HG02981 (cell line): ENCODE results near the gene CCDC27.
"Not testable (repeated sequence)": the region's sequence is repeated elsewhere in the genome, so short reads cannot be mapped to it uniquely, and the experiment has no call there.

ENCODE experiments used
- ATAC-seq: cut with Tn5 transposase; IDR thresholded peaks from one replicate; pipeline ENCODE4 v1.9.1; 2021; ENCODE audit warnings: mild to moderate bottlenecking, moderate library complexity; ENCODE audit not compliant: unreplicated experiment

Gene CCDC27

DNA sequence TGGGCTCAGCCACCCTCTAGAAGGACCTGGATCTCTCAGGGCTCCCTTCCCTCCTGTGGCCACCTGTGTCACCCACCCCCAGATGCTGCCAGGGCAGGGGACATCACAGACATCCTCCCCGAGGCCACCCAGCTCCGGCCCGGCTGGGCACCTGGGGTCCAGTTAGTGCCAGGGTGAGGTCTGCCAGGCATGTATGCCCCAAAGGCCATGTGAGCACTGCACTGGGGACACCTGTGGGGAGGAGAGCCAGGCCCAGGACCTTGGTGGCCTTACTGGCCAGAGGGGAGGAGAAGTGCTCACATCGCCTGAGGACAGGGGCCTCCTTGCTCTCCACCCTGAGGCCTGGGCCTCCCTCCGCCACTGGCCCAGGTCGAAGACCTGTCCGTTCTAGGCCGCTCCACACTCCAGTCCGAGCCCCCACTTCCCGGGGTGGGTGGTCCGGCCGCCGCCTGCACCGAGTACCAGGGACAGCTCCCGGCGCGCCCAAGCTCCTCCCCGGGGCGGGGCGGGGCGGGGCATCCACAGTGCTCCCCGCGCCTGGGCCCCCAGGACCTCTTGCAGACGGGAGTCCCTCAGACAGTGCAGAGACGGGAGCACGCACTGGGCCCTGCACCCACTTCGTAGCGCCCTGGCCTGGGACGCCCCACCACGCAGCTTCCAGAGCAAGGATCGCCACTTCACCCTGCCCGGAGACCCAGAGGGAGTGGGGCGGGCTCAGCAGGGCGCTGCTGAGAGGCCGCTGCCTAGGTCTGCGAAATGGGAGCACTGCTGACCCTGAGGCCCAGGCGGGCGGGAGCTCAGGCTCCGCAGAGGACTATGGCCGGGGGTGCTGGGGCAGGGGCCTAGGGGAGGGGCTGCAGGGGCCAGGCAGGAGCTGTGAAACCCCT, 34.3 kb upstream of the CCDC27 start:
- no peak for ATAC-seq

DNA sequence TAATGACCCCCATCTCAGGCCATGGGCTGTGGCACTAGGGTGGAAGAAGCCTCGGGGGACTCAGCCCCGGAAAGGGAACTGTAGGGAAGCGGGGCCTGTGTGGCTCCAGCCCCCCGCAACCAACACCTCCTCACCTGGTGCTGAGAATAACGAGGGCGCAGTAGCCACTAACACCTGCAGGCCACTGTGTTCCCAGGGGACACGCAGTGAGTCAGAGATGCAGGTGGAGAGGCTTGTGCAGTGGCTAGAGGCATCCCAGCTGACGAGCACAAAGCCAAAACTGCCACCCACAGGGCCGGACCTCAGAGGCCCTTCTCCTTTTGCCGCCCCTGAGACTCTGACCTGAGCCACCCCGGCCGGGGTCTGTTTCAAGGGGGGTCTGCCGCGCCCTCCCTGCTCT, 33.5 kb upstream of the CCDC27 start:
- ATAC-seq = no peak

DNA sequence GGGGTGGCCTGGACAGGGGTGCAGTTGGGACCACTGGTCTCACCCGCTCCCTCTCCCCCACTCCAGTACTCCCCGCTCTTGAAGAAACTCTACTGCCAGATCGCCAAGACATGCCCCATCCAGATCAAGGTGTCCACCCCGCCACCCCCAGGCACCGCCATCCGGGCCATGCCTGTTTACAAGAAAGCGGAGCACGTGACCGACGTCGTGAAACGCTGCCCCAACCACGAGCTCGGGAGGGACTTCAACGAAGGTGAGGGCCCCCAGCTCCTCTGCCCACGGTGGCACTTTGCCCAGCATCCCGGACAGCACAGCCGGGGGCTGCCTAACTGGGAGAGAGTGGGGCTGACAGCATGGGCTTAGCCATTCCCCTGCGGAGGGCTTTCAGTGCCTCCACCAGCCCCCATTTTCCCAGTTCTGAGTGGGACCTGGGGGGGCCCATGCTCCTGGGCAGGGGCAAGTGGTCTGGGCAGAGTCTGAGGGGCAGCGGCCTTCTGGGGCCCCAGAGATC, 30.2 kb upstream of the CCDC27 start:
- ATAC-seq = no peak

DNA sequence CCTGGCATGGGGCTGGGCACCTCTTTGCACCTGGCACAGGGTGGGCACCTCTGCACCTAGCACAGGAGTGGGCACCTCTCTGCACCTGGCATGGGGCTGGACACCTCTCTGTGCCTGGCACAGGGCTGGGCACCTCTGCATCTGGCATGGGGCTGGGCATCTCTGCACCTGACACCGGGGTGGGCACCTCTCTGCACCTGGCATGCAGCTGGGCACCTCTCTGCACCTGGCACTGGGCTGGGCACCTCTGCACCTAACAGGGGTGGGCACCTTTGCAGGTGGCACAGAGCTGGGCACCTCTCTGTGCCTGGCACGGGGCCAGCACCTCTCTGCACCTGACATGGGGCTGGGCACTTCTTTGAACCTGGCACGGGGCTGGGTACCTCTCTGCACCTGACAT, 29.4 kb upstream of the CCDC27 start:
- no peak for ATAC-seq

DNA sequence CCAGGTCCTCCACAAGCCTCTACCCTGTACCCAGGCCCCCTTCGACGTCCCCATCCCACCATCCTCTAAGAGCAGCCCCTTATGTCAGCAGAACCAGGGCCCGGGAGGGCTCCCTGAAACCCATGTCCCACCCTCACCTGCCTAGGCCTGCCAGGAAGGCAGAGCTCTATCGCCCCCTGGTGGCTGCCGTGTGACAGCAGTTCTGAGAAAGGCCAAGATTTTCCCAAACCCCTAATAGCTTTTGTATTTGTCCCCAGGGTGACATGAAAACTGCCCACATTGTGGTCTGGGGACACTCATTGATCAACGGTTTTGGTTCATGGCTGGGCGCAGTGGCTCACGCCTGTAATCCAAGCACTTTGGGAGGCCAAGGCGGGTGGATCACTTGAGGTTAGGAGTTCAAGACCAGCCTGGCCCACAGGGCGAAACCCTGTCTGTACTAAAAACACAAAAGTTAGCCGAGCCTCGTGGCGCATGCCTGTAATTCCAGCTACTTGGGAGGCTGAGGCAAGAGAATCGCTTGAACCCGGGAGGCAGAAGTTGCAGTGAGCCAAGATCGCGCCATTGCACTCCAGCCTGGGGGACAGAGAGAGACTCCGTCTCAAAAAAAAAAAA, 27.7 kb upstream of the CCDC27 start:
- not testable (repeated sequence) for ATAC-seq

DNA sequence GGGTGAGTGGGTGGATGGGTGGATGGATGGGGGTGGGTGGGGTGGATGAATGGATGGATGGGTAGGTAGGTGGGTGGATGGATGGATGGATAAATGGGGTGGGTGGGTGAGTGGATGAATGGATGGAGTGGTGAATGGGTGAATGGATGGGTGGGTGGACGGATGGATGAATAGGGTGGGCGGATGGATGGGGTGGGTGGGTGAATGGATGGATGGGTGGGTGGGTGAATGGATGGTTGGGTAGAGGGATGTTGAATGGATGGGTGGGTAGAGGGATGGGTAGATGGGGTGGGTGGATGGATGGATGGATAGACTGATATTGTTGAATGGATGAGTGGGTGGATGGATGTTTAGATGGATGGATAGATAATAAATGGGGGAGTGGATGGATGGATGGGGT, 26.9 kb upstream of the CCDC27 start:
- ATAC-seq = no peak

DNA sequence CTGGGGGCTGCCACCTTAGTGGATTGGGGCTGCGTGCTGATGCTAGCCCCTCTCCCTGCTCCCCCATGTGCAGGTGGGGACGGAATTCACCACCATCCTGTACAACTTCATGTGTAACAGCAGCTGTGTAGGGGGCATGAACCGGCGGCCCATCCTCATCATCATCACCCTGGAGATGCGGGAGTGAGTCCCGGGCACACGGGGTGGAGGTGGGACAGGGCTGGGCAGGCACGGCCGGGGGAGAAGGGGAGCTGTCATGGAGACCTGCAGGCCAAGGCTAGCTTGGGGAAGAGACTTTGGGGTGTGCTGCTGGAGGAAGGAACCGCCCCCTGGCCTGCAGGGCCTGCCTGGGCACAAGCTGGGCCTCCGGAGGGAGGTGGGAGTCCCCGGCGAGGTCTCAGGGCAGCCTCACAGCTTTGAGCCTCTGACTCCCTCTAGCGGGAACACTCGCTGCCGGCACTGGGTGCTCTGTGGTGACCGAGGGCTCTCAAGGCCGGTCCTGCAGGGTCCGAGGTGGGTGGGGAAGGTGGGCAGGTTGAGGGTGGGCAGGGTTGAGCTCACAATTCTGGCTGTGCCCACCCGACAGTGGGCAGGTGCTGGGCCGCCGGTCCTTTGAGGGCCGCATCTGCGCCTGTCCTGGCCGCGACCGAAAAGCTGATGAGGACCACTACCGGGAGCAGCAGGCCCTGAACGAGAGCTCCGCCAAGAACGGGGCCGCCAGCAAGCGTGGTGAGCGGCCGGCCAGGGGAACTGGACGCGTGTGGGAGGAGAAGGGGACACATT, 25.0 kb upstream of the CCDC27 start:
- ATAC-seq = no peak

DNA sequence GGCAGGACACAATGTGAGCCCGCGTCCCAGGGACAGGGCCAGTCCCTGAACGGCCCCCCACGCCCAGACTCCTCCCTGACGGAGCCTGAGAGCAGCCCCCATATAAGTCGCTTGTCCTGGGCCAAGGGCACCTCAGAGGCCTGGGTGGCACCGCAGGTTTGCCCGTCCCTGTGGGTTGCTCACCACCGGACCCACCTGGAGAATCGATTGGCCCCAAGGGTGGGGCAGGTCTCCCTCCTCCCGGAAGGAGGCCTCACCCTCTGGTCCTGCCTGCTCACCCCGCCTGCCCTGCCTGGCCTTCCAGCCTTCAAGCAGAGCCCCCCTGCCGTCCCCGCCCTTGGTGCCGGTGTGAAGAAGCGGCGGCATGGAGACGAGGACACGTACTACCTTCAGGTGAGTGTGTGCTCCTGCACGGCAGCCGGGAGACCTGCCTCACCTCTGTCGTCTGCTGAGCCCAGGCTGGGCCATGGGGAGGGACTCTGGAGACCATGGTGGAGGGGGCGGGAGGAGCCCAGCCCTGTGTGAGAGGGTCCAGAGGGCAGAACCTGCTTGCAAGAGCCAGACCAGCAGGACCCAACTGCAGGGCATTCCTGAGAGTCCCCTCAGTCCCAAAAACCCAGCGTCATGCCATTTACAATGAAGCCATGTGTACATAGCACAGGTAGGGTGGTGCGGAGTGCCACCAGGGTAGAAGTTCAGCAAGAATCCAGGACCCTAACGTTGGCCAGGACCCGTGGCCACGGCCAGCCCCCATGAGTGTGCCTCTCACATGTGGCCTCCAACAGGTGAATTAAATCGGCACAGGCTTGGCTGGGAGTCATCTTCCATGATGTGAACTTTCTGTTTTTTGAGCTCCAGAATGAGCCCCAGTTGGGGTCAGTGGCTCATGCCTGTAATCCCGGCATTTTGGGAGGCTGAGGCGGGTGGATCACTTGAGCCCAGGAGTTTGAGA, 24.1 kb upstream of the CCDC27 start:
- no peak for ATAC-seq

DNA sequence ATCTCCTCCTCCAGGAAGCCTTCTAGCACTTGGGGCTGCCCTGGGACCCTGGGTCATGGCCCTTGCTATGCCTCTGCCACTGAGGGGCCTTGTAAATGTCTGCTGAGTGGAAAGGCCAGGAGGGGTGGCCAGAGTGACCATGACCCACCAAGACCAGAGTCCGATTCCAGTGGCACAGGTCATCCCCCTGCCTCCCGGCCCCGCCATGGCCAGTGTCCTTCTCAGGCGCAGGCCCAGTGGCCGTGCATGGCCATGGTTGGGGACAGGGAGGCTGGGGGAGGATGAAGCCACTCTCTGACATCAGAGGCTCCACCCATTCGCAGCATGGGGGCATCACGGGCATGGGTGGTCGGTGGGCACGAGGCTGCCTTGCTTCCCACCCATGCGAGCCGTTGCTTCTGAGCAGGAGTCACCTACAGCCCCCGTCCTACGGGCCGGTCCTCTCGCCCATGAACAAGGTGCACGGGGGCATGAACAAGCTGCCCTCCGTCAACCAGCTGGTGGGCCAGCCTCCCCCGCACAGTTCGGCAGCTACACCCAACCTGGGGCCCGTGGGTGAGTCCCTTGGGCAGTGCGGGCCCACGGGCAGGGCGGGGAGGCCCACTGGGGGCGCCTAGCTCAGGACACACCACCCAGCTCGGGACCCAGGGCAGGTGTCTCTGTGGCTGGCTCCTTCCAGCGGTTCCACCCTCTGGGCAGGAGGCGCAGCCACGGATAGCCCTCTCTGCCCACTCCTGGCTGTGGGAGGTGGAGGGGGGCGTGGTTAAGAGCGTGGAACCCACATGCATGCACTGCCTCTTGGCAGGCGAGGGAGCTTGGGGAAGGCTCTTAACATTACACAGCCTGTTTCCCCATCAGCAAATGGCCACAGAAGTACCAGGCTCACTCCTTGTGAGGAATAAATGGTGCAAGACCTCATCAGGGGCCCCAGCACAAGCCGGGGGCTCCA, 22.4 kb upstream of the CCDC27 start:
- no peak for ATAC-seq

DNA sequence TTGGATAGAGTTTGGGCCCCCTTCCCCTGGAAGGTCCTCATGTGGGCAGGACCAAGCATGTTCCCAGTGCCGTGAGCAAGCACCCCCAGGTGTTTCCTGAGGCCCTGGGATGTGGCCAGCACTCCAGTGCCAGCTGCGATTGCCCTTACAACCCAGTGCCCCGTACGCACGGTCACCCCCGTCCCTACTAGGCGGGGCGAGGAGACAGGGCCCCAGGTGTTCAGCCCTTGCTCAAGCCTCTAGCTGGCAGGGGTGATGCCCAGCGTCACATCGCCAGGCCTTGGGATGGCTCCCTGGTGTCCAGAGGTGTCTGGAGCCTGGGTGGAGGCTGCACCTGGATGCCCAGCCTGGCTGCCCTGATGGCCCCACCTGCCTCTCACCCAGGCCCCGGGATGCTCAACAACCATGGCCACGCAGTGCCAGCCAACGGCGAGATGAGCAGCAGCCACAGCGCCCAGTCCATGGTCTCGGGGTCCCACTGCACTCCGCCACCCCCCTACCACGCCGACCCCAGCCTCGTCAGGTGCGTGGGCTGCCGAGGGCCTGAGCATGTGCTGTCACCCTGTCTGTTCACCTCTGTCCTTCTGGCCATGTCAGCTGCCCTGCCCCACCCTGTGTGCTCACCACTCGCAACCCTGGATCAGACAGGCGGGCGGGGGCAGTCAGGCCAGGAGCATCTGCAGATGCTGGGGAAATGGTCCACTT, 21.6 kb upstream of the CCDC27 start:
- no peak for ATAC-seq

DNA sequence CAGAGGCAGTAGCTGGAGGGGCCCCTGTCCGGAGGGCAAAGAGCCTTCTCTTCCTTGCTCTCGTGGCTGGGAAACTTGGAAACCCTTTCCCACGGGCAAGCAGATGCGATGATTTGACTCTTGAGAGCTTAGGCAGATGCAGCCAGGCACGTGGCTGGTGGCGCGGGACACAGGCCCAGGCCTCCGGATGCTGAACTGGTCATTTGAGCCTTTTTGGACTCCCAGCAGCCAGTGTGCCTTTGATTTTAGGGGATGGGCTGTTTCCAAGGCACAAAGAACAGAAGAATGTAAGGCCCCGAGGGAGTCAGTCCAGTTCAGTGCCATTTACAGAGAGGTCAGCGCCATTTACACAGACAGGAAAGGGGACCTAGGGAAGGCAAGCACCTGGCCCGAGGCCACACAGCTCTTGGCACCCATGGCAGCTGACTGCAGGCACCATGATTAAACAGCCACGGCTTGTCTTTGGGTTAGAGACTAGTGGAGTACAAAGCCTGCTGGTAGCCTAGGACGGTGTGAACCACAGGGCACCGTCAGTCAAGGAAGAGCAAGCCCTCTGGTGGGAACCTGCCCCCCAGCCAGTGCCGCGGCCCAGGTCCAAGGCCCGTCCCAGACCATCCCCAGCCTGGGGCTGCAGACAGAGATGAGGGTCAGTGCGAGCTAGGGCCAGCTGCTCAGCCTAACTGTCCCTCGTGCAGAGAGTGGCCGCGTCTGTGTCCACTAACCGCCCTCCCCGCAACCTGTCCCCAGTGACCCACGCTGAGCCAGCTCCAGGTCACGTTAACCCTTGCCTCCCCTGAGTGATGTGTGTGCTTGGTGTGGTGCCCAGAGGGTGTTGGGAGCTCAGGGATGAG, 20.4 kb upstream of the CCDC27 start:
- no peak for ATAC-seq

DNA sequence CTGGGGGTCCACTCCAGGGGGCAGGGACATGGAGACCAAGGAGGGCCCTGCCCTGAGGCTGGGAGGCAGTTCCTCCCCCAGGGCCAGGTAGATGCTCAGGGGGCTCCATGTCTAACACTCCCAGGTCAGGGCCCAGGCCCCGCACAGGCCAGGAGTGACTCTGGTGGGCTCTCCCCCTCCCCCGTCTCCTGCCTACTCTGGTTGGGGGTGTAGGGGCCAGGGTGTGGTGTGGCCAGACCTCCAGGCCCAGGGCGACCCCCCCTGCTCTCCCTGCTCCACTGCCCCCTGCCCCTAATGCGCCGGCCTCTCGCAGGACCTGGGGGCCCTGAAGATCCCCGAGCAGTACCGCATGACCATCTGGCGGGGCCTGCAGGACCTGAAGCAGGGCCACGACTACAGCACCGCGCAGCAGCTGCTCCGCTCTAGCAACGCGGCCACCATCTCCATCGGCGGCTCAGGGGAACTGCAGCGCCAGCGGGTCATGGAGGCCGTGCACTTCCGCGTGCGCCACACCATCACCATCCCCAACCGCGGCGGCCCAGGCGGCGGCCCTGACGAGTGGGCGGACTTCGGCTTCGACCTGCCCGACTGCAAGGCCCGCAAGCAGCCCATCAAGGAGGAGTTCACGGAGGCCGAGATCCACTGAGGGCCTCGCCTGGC, 19.7 kb upstream of the CCDC27 start:
- ATAC-seq = no peak

DNA sequence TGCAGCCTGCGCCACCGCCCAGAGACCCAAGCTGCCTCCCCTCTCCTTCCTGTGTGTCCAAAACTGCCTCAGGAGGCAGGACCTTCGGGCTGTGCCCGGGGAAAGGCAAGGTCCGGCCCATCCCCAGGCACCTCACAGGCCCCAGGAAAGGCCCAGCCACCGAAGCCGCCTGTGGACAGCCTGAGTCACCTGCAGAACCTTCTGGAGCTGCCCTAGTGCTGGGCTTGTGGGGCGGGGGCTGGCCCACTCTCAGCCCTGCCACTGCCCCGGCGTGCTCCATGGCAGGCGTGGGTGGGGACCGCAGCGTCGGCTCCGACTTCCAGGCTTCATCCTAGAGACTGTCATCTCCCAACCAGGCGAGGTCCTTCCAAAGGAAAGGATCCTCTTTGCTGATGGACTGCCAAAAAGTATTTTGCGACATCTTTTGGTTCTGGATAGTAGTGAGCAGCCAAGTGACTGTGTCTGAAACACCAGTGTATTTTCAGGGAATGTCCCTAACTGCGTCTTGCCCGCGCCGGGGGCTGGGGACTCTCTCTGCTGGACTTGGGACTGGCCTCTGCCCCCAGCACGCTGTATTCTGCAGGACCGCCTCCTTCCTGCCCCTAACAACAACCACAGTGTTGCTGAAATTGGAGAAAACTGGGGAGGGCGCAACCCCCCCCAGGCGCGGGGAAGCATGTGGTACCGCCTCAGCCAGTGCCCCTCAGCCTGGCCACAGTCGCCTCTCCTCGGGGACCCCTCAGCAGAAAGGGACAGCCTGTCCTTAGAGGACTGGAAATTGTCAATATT, 19.0 kb upstream of the CCDC27 start:
- no peak for ATAC-seq

DNA sequence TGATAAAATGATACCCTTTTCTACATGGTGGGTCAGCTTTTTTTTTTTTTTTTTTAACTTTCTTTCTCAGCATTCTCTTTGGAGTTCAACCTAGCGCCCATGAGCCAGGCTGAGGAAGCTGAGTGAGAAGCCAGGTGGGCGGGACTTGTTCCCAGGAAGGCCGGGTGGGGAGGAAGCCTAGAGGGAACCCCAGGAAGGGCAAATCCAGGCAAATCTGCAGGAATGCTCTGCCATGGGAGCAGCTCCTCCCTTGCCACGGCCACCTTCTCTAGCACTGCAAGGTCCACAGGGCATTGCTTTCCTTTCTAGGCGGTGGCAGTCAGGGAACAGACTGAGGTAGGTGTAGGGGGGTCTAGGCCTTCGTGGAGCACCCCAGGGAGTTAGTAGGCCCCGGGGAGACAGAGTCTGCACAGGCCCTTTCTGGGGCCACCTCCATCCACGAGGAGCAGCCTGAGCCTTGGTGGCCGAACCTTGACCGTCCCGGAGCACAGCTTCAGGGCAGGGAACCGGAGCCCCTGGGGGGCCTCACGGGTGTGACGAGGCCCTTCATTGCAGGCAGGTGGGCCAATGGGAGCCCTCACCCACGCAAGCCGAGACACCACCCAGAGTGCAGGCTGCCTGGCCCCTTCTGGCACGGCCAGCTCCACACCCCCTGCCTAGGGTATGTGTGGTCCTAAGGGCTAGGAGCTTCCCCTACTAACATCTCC, 18.2 kb upstream of the CCDC27 start:
- no peak for ATAC-seq

DNA sequence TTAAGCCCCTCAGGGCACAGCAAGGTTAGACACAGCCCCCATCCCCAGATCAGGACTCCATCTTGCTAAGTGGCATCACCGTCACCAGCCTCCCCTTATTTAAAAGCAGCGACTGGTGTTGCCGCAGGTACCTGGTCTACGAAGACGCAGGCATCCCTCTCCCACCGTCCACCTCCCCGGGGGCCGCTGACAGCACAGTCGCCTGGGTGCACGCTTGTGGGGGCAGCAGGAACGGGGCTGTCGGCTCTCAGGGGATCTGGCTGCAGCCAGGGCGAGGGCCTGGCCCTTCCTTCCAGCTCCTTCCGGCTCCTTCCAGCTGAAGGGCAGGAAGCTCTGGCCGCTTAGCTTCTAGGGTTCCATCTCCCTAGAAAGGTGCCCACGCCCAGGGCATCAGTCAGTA, 17.6 kb upstream of the CCDC27 start:
- no peak for ATAC-seq
